Measurements from ENCODE around the gene NECAB2. TPM values are rescaled to one million over a fixed set of nuclear protein-coding genes. Genes with fewer than 3 reads are reported as not detected.

Gene NECAB2
- total and polyA plus RNA-seq, 2 experiments from 2014 or later, result 1.6 to 5.1 TPM

- TF ChIP-seq ZNF462 (CRISPR knock-in tag; IDR thresholded peaks at IDR 0.05), result no peak
- no peak for TF ChIP-seq STAT1 (IDR thresholded peaks at IDR 0.05; ENCODE audit: unreplicated experiment)
- TF ChIP-seq JUNB (IDR thresholded peaks at IDR 0.05; ENCODE audit: unreplicated experiment), result no peak
These were observed 13.8 kb downstream of the NECAB2 start (continued) for GRCh38 chr16:83981799-83982198.

GRCh38 chr16:83983491-83983890 is 15.4 kb downstream of the NECAB2 start:
- peaks cover 13% of the 10 kb centered on the region for H3K9me3 Mint-ChIP-seq
- H3K4me1 ChIP-seq (ENCODE audit: insufficient read depth), result no peaks in the 10 kb centered on the region
- no peaks in the 10 kb centered on the region for H4K20me1 ChIP-seq (replicated peaks; ENCODE audit: insufficient read depth)
- H3K27me3 Mint-ChIP-seq (ENCODE audit: insufficient read depth, low read depth, poor library complexity), result peaks cover 4% of the 10 kb centered on the region
- no peaks in the 10 kb centered on the region for H3K79me2 ChIP-seq (replicated peaks; ENCODE audit: insufficient read depth)
- H3K9me2 ChIP-seq (ENCODE audit: insufficient read depth), result no peaks in the 10 kb centered on the region
- H2AFZ ChIP-seq, result no peak overlapping the region
- H3K4me3 Mint-ChIP-seq, result no peak overlapping the region
- no peak overlapping the region for H3K27ac ChIP-seq (ENCODE audit: low read depth)
- no peak overlapping the region for H3K4me3 ChIP-seq
- no peaks in the 10 kb centered on the region for H3K36me3 ChIP-seq (ENCODE audit: insufficient read depth)
- no peak overlapping the region for H3K4me2 ChIP-seq
- H3K4me1 Mint-ChIP-seq, result no peaks in the 10 kb centered on the region
- H3K27me3 ChIP-seq (ENCODE audit: insufficient read depth), result no peaks in the 10 kb centered on the region
- H3F3A ChIP-seq (replicated peaks; ENCODE audit: low read depth), result no peaks in the 10 kb centered on the region
- H3K36me3 Mint-ChIP-seq (ENCODE audit: low read depth), result peaks cover 19% of the 10 kb centered on the region
- no peak for ATAC-seq
- H3K27ac Mint-ChIP-seq, result no peak overlapping the region
- DNase-seq (ENCODE audit: low spot score), result no peak
- TF ChIP-seq ZNF462 (CRISPR knock-in tag; IDR thresholded peaks at IDR 0.05) (no peak), CTCF (conservative IDR thresholded peaks at IDR 0.05; ENCODE audit: low read depth in 2 of 2) (no peak), ZNF114 (CRISPR knock-in tag; IDR thresholded peaks at IDR 0.05) (no peak), NANOG (IDR thresholded peaks at IDR 0.05; ENCODE audit: borderline replicate concordance) (no peak), STAT1 (IDR thresholded peaks at IDR 0.05; ENCODE audit: unreplicated experiment) (no peak), EZH2 (IDR thresholded peaks at IDR 0.05; ENCODE audit: low read depth, unreplicated experiment) (no peak)

Data from GM23338 (cell line).